ENCODE data around the gene PODNL1. TPM values are rescaled to one million over a fixed set of nuclear protein-coding genes. Genes with fewer than 3 reads are reported as not detected.

PODNL1 gene
- total and polyA plus RNA-seq, 2 of the 8 experiments (the other 6 are each of a cell fraction or from before 2014, with no cell fraction given), result 1.0 to 1.5 TPM

DNA sequence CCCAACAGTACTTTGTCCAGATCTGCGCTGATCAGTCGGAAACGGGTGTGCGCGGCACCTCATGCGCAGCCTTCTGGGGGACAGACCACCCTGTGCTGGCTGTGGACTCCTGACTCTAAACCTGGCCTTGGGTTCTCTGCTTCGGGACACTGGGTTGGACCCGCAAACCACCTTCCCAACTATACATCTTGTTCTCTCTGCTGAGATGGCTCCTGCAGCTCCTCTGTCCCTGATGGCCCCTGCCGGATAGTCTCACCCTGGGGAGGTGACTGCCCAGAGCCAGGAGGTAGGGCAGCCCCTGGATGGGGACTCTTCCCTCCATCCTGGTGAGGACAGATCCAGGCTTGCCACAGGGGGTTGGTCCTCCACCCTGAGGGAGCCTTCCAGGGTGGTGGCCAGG lies 44.6 kb upstream of the PODNL1 start:
- Histone ChIP-seq H3K9me3 (ENCODE audit: insufficient read depth in 2 of 2, low read depth in 1 of 2, low read length in 1 of 2) (no peaks in the 10 kb centered on the region), H4K8ac (ENCODE audit: extremely low read depth, insufficient read depth, low read length) (peak overlapping the region; percentile 15; the same call in 1 of the 2 replicates), H3K56ac (replicated peaks; ENCODE audit: insufficient read length, low read depth, low read length) (no peak overlapping the region), H4K5ac (ENCODE audit: insufficient read length, low read depth, low read length) (no peak overlapping the region), H3K23ac (ENCODE audit: insufficient read length) (no peak overlapping the region), H3K79me1 (ENCODE audit: low read depth, low read length) (no peaks in the 10 kb centered on the region), H2BK5ac (ENCODE audit: low read depth, low read length) (no peak overlapping the region; the same call in 1 of the 2 replicates), H3K14ac (ENCODE audit: insufficient read length) (no peak overlapping the region), H2BK15ac (ENCODE audit: low read length) (peak overlapping the region; percentile 72; the same call in 1 of the 2 replicates), H3K23me2 (ENCODE audit: low read depth, low read length) (no peaks in the 10 kb centered on the region; the same call in 1 of the 2 replicates), H3K4me3 (ENCODE audit: extremely low read depth in 1 of 4, insufficient read depth in 2 of 4, low read depth in 3 of 4, low read length in 4 of 4) (no peak overlapping the region), H3K36me3 (ENCODE audit: control insufficient read depth in 2 of 4, insufficient read depth in 4 of 4, low read length in 3 of 4) (0 out of 8 replicates have a peak, but pooled peaks cover 0 to 3% (median 0%) of the 10 kb centered on the region in 4 experiments), H4K20me1 (replicated peaks in 1 of 2; ENCODE audit: control insufficient read depth in 1 of 2, insufficient read depth in 2 of 2, low read length in 2 of 2) (no peaks in the 10 kb centered on the region), H3K4me2 (ENCODE audit: insufficient read depth in 1 of 2, low read depth in 2 of 2, low read length in 2 of 2) (no peak overlapping the region), H2BK20ac (ENCODE audit: low read length) (no peak overlapping the region), H2AK5ac (ENCODE audit: low read depth, low read length) (no peak overlapping the region), H3K4ac (replicated peaks; ENCODE audit: insufficient read length, low read depth, low read length) (no peak overlapping the region), H4K91ac (replicated peaks; ENCODE audit: insufficient read length, low read length) (peak overlapping the region; percentile 47), H2BK120ac (replicated peaks; ENCODE audit: low read depth, low read length) (no peak overlapping the region), H3K9ac (replicated peaks in 1 of 4; ENCODE audit: extremely low read depth in 1 of 4, low read depth in 3 of 4, low read length in 3 of 4) (no peak overlapping the region), H2BK12ac (ENCODE audit: low read depth, low read length) (peak overlapping the region; percentile 27; the same call in 1 of the 2 replicates), H3K18ac (ENCODE audit: extremely low read depth, low read length) (0 out of 2 replicates have a peak overlapping the region, but pooled peaks have one; percentile 32), H2AFZ (ENCODE audit: low read length) (no peak overlapping the region), H3K4me1 (replicated peaks in 1 of 4; ENCODE audit: control insufficient read depth in 3 of 4, insufficient read depth in 4 of 4, low read length in 3 of 4) (peaks cover 0 to 44% (median 40%) of the 10 kb centered on the region in 4 experiments; a peak in 6 of 7 replicates), H3K79me2 (ENCODE audit: control insufficient read depth in 1 of 2, insufficient read depth in 2 of 2, low read length in 2 of 2) (no peaks in the 10 kb centered on the region), H3K27me3 (replicated peaks in 1 of 4; ENCODE audit: control insufficient read depth in 3 of 4, extremely low read depth in 1 of 4, insufficient read depth in 3 of 4, low read length in 3 of 4) (no peaks in the 10 kb centered on the region), H3K27ac (ENCODE audit: low read depth, low read length) (no peak overlapping the region)
- DNase-seq (ENCODE audit: low read depth in 1 of 2, low spot score in 2 of 2) (no peak), FAIRE-seq (no peak)
- ChIA-PET POLR2A (ENCODE audit: partially characterized antibody) (interaction anchor here (1.2 to 1.6 kb wide), 3 partner anchors 24 to 27 kb away, joined by 3 to 6 read pairs (median 3); partner anchors contain the start of gene RFX1), CTCF (ENCODE audit: partially characterized antibody) (interaction anchor here (1.1 to 2.4 kb wide), 2 partner anchors 9 to 18 kb away, joined by 3 to 7 read pairs; no protein-coding TSS in a partner anchor)
- 92% methylated on average over 8 of the region's 9 CpGs; no CpG with 5 or more reads in 1 of the 2 experiments for WGBS, 2 experiments (ENCODE audit: extremely low coverage in 1 of 2, insufficient coverage in 1 of 2, insufficient read length in 1 of 2, insufficient replicate concordance in 2 of 2, low coverage in 1 of 2, low lambda C conversion rate in 2 of 2, missing lambda C conversion rate in 1 of 2)
- TF ChIP-seq, protein P1, sequence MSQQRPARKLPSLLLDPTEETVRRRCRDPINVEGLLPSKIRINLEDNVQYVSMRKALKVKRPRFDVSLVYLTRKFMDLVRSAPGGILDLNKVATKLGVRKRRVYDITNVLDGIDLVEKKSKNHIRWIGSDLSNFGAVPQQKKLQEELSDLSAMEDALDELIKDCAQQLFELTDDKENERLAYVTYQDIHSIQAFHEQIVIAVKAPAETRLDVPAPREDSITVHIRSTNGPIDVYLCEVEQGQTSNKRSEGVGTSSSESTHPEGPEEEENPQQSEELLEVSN (IDR thresholded peaks at IDR 0.05), result no peak
- TF ChIP-seq POLR2A (IDR thresholded peaks at IDR 0.05; ENCODE audit: control extremely low read depth in 1 of 2, low read depth in 2 of 2, low read length in 2 of 2) (no peak), RFX5 (IDR thresholded peaks at IDR 0.05; ENCODE audit: borderline replicate concordance, low read depth, low read length) (no peak), HDAC2 (IDR thresholded peaks at IDR 0.05; ENCODE audit: borderline replicate concordance in 1 of 2, low read depth in 2 of 2, low read length in 2 of 2) (no peak), POLR2AphosphoS5 (IDR thresholded peaks at IDR 0.05; ENCODE audit: low read depth, low read length) (no peak), KDM4A (IDR thresholded peaks at IDR 0.05; ENCODE audit: low read depth, low read length, severe bottlenecking) (no peak), TCF12 (IDR thresholded peaks at IDR 0.05; ENCODE audit: low read depth, low read length) (no peak), JUN (IDR thresholded peaks at IDR 0.05; ENCODE audit: low read depth, low read length) (no peak), SIX5 (IDR thresholded peaks at IDR 0.05; ENCODE audit: low read depth, low read length) (no peak), GTF2F1 (IDR thresholded peaks at IDR 0.05; ENCODE audit: borderline replicate concordance, low read depth, low read length) (no peak), CEBPB (IDR thresholded peaks at IDR 0.05; ENCODE audit: low read depth, low read length) (no peak), SP4 (IDR thresholded peaks at IDR 0.05; ENCODE audit: low read length) (no peak), SIN3A (conservative IDR thresholded peaks at IDR 0.05 in 1 of 2, IDR thresholded peaks at IDR 0.05 in 1 of 2; ENCODE audit: low read depth in 1 of 2, low read length in 2 of 2) (no peak)

All from H1 (cell line).